NT2/D1 (cell line): ENCODE measurements around the gene CLCN4.

Experiments used
- DNase-seq: peaks from one replicate; pipeline ENCODE4 v3.0.0-alpha.2; 2011; ENCODE audit warnings: low read depth, low spot score
- H3K27me3 ChIP-seq: 2 replicates; pipeline ENCODE4 v1.6.0; 2011; ENCODE audit warnings: mild to moderate bottlenecking; ENCODE audit not compliant: insufficient read length, insufficient read depth
- H3K36me3 ChIP-seq: 2 replicates; pipeline ENCODE4 v1.6.1; 2011; ENCODE audit warnings: mild to moderate bottlenecking, low read length, mixed read lengths; ENCODE audit not compliant: insufficient read depth, insufficient read length
- H3K4me1 ChIP-seq: 2 replicates; pipeline ENCODE4 v1.5.1; 2011; ENCODE audit not compliant: insufficient read depth, insufficient read length
- H3K4me3 ChIP-seq: 2 replicates; pipeline ENCODE4 v1.5.1; 2011; ENCODE audit warnings: low read depth; ENCODE audit not compliant: insufficient read length
- H3K9ac ChIP-seq: 2 replicates; pipeline ENCODE4 v1.6.0; 2011; ENCODE audit warnings: low read depth; ENCODE audit not compliant: insufficient read length
- H3K9me3 ChIP-seq: 2 replicates; pipeline ENCODE4 v1.5.1; 2011; ENCODE audit warnings: mild to moderate bottlenecking, low read length; ENCODE audit not compliant: insufficient read depth
- SUZ12 ChIP-seq: IDR thresholded peaks from 2 replicates; pipeline ENCODE4 v1.6.1; 2011; ENCODE audit not compliant: insufficient read length, insufficient read depth; ENCODE audit errors: extremely low read depth
- YY1 ChIP-seq: IDR thresholded peaks from 2 replicates; pipeline ENCODE4 v1.6.1; 2011; ENCODE audit not compliant: insufficient read length, insufficient read depth
- ZNF274 ChIP-seq: IDR thresholded peaks from 2 replicates; pipeline ENCODE4 v1.6.1; 2011; ENCODE audit warnings: mild to moderate bottlenecking, low read depth, low read length

Gene CLCN4

GRCh38 chrX:10242026-10242425 lies 85.3 kb downstream of the CLCN4 start:
- DNase-seq, result no peak
- H3K27me3 ChIP-seq, result no peaks in the 10 kb centered on the region
- no peak overlapping the region for H3K9ac ChIP-seq
- no peak overlapping the region for H3K4me3 ChIP-seq
- no peak for TF ChIP-seq ZNF274
- no peak for TF ChIP-seq YY1
- TF ChIP-seq SUZ12, result no peak
- no peaks in the 10 kb centered on the region for H3K36me3 ChIP-seq
- H3K9me3 ChIP-seq, result no peaks in the 10 kb centered on the region
- no peaks in the 10 kb centered on the region for H3K4me1 ChIP-seq

DNA sequence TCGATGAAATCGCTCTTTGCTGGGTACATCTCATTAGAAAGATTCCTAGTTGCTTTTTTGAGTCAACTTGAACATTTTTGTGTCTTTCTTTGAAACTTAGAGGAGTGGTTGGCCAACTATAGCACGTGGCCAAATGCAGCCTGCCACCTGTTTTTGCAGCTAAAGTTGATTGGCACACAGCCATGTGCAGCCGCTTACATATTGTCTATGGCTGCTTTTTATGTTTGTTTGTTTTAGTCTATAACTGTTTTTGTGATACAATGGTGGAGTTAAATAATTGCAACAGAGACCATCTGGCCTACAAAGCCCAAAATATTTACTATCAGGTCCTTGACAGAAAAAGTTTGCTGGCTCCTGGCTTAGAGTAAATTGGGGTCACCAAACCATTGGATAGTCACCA lies 86.3 kb downstream of the CLCN4 start:
- Histone ChIP-seq H3K27me3 (no peaks in the 10 kb centered on the region), H3K4me3 (no peak overlapping the region)
- no peak for TF ChIP-seq ZNF274
- no peak for TF ChIP-seq YY1
- TF ChIP-seq SUZ12, result no peak

DNA sequence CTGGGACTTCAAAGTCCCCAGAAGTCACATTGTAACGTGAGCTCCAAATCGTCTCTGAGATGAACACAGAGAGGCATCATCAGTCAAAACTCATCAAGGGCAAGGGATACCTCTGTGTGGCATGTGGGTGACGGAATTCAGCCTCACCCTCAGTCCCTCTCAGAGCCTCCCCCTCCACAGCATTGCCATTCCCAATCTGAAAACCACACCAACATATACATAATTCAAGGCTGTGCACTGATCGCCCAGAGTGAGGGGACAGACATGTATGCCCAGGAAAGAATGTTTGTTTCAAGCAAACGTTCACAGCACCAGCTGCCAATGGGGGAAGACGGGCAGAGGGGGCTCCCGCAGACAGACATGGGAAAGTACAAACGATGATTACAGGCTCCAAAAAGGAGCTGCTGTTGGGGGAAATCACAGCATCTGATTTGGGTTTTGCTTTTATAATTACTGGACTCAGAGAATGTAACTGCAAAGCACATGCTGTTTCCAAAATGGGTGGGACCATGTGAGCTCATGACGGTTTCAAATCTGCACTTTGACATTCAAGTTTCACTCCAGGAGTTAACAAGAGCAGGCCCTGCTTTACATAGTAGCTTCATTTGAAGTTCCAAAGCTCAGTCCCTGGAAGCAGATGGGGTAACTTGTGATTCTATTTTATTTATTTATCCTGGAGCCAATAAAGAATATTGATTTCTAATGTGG lies 88.3 kb downstream of the CLCN4 start:
- no peak for DNase-seq
- Histone ChIP-seq H3K9ac (no peak overlapping the region), H3K27me3 (no peaks in the 10 kb centered on the region), H3K4me3 (no peak overlapping the region), H3K9me3 (no peaks in the 10 kb centered on the region), H3K36me3 (no peaks in the 10 kb centered on the region), H3K4me1 (no peaks in the 10 kb centered on the region)
- TF ChIP-seq SUZ12 (no peak), ZNF274 (no peak), YY1 (no peak)

More for the DNA sequence above, 86.3 kb downstream of the CLCN4 start:
- Histone ChIP-seq H3K36me3 (no peaks in the 10 kb centered on the region), H3K4me1 (no peaks in the 10 kb centered on the region), H3K9me3 (no peaks in the 10 kb centered on the region), H3K9ac (no peak overlapping the region)
- DNase-seq, result no peak

GRCh38 chrX:10245886-10246285 lies 89.1 kb downstream of the CLCN4 start:
- no peaks in the 10 kb centered on the region for H3K36me3 ChIP-seq
- no peak for TF ChIP-seq SUZ12
- no peak for TF ChIP-seq YY1
- TF ChIP-seq ZNF274, result no peak
- DNase-seq, result no peak
- H3K9me3 ChIP-seq, result no peaks in the 10 kb centered on the region
- H3K4me3 ChIP-seq, result no peak overlapping the region
- no peak overlapping the region for H3K9ac ChIP-seq
- H3K4me1 ChIP-seq, result no peaks in the 10 kb centered on the region
- H3K27me3 ChIP-seq, result no peaks in the 10 kb centered on the region

- no peak overlapping the region for H3K4me3 ChIP-seq
- H3K27me3 ChIP-seq, result no peaks in the 10 kb centered on the region
- H3K4me1 ChIP-seq, result no peaks in the 10 kb centered on the region
- DNase-seq, result no peak
- no peaks in the 10 kb centered on the region for H3K9me3 ChIP-seq
- H3K9ac ChIP-seq, result no peak overlapping the region
- no peaks in the 10 kb centered on the region for H3K36me3 ChIP-seq
- no peak for TF ChIP-seq YY1
- no peak for TF ChIP-seq ZNF274
- no peak for TF ChIP-seq SUZ12
Observed at GRCh38 chrX:10246297-10246696, 89.5 kb downstream of the CLCN4 start.

DNA sequence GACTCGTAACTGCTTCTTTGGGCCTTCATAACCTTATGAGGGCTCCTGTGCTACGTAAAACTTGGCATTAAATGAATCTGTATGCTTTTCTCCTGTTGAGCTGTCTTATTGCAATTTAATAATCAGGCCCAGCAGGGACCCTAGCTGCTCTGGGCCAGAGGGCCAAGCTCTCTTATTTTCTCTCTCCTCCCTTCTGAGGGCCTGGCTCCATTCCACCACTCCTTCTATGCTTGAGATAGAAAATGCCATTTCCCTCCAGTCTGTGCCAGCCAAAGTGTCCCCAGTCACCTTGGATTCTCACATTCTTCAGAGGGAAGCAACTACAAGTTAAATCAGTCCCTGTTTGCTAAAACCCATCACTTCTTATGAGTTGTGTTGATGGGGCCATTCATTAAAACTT lies 90.1 kb downstream of the CLCN4 start:
- H3K36me3 ChIP-seq, result no peaks in the 10 kb centered on the region
- H3K27me3 ChIP-seq, result no peaks in the 10 kb centered on the region
- no peaks in the 10 kb centered on the region for H3K9me3 ChIP-seq
- no peak overlapping the region for H3K9ac ChIP-seq
- TF ChIP-seq YY1 (no peak), ZNF274 (no peak), SUZ12 (no peak)
- H3K4me1 ChIP-seq, result no peaks in the 10 kb centered on the region
- H3K4me3 ChIP-seq, result no peak overlapping the region
- DNase-seq, result no peak

DNA sequence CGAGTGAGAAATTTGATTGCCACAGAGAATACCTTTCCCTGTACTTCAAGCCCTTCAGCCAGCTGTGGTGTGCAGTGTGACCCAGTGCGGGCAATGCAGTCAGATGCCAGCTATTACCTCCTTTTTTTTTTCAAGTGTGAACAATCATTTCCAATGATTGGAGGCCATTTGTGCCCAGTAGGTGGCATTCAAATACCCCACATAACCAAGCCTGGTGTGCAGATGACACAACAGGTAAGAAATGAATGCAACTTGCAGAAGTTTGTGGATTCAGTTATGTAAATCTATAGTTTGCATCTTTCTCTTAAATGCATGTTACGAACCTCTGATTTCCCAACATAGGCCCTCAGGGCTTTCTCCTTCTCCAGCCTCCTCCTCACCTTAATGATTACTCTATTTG lies 98.0 kb downstream of the CLCN4 start:
- no peak overlapping the region for H3K9ac ChIP-seq
- H3K27me3 ChIP-seq, result no peaks in the 10 kb centered on the region
- no peak overlapping the region for H3K4me3 ChIP-seq
- DNase-seq, result no peak
- no peaks in the 10 kb centered on the region for H3K4me1 ChIP-seq
- no peaks in the 10 kb centered on the region for H3K9me3 ChIP-seq
- TF ChIP-seq SUZ12 (no peak), YY1 (no peak), ZNF274 (no peak)
- H3K36me3 ChIP-seq, result no peaks in the 10 kb centered on the region

DNA sequence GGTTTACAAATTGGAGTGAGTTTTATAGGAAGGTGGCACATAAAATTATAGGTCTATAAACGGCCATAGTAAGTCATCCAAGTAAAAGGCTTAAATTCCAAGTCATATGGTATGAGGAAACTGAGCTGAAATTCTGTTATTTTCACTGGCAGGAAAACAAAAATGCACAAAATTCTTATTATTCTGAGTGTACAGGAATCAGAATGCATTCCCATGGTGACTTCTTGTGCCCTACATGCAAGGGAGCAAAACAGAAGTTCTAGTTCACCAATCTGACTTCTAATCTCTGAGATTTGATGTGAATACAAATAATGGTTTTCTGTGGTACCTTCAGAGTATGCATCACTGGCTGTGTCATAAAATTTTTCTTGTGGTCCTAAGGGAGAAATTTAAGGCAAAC lies 102.9 kb downstream of the CLCN4 start:
- Histone ChIP-seq H3K9ac (no peak overlapping the region), H3K36me3 (no peaks in the 10 kb centered on the region), H3K27me3 (no peaks in the 10 kb centered on the region), H3K4me1 (no peaks in the 10 kb centered on the region), H3K4me3 (no peak overlapping the region), H3K9me3 (no peaks in the 10 kb centered on the region)
- no peak for TF ChIP-seq YY1
- TF ChIP-seq ZNF274, result no peak
- no peak for TF ChIP-seq SUZ12
- DNase-seq, result no peak
